Activated naive CD4-positive, alpha-beta T cell treated with anti-CD3 and anti-CD28 coated beads for 36 hours (primary cell): ENCODE results near the gene SYNPR. TPM values are rescaled to one million over a fixed set of nuclear protein-coding genes. Genes with fewer than 3 reads are reported as not detected.
"Not testable (repeated sequence)": the region's sequence is repeated elsewhere in the genome, so short reads cannot be mapped to it uniquely, and the experiment has no call there.

ENCODE experiments used
- CTCF ChIA-PET: fragments of 350-600 bp; sonication (Branson Sonifier 250); formaldehyde crosslinking; loops from one replicate; lab custom pipeline; 2021; ENCODE audit warnings: antibody characterized with exemption; lab: Charles Lee
- DNase-seq: peaks from one replicate; pipeline ENCODE4 v3.0.0-alpha.2; 2020
- H3K27ac Mint-ChIP-seq: one replicate; pipeline ENCODE4 v1.8.0; 2021; ENCODE audit warnings: mild to moderate bottlenecking, mixed read lengths
- H3K27me3 Mint-ChIP-seq: one replicate; pipeline ENCODE4 v1.8.0; 2021; ENCODE audit warnings: low read depth, mixed read lengths
- H3K36me3 Mint-ChIP-seq: one replicate; pipeline ENCODE4 v1.8.0; 2021; ENCODE audit warnings: low read depth, mixed read lengths
- H3K4me1 Mint-ChIP-seq: one replicate; pipeline ENCODE4 v1.8.0; 2021; ENCODE audit warnings: low read depth, mixed read lengths
- H3K4me3 Mint-ChIP-seq: one replicate; pipeline ENCODE4 v1.8.0; 2021; ENCODE audit warnings: mild to moderate bottlenecking, moderate library complexity, mixed read lengths
- H3K9me3 Mint-ChIP-seq: one replicate; pipeline ENCODE4 v1.8.0; 2021; ENCODE audit warnings: mixed read lengths
- intact Hi-C: fragments of 100-400 bp; cut with micrococcal nuclease; formaldehyde crosslinking; loops from one replicate; pipeline ENCODE4 v1.15.1; 2023
- total RNA-seq, 2 experiments: library from RNA; stranded (reverse); gene quantifications; one replicate each; pipeline ENCODE4 v1.2.3, GENCODE V29; 2021

SYNPR gene
- total RNA-seq, 2 experiments from 2014 or later: not detected

DNA sequence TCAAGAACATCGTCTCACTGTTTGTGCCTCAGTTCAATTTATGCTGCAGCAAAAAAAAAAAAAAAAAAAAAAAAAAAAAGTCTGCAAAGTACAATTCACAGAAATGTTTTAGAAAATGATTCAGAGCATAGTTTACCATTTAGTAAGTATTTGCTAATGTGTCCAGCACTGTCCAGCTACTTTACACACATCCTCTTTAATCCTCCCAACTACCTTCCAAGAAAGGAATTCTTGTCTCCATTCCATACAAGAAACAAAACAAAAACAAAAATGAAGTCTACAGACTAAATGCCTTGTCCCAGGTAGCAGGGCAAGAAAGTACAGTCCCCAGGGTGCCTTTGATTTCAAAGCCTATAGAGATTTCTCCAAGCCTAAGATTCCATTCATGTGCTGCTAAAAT, 335.5 kb downstream of the SYNPR start:
- intact Hi-C loops: no loop called here
- no peak overlapping the region for H3K27ac Mint-ChIP-seq
- H3K27me3 Mint-ChIP-seq: no peaks in the 10 kb centered on the region
- no peak for DNase-seq
- H3K4me3 Mint-ChIP-seq: no peak overlapping the region
- CTCF ChIA-PET: no interaction called here
- no peaks in the 10 kb centered on the region for H3K36me3 Mint-ChIP-seq
- peaks cover 2% of the 10 kb centered on the region for H3K9me3 Mint-ChIP-seq
- no peaks in the 10 kb centered on the region for H3K4me1 Mint-ChIP-seq

DNA sequence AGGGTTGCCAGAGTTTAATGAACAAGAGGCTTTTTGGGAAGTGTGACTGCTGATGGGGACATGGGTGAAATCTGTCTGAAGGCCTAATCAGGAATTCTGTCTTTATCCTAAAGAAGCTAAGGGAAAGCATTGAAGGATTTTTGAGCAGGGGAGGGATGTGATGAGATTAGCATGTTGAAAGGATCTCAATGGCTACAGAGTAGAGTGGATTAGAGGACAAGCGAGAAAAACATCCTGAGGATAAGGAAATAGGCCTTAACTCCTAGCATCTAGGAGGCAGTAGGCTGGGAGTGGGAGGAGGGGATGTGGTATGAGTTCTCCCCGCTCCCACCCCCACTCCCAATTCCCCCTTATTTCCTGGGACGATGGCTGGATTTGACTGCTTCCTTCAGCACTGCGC, 339.3 kb downstream of the SYNPR start:
- Mint-ChIP-seq H3K4me3 (no peak overlapping the region), H3K27me3 (peaks cover 4% of the 10 kb centered on the region), H3K27ac (no peak overlapping the region), H3K9me3 (peaks cover under 1% of the 10 kb centered on the region), H3K36me3 (no peaks in the 10 kb centered on the region), H3K4me1 (no peaks in the 10 kb centered on the region)
- intact Hi-C loops: no loop called here
- DNase-seq: no peak
- CTCF ChIA-PET: no interaction called here

DNA sequence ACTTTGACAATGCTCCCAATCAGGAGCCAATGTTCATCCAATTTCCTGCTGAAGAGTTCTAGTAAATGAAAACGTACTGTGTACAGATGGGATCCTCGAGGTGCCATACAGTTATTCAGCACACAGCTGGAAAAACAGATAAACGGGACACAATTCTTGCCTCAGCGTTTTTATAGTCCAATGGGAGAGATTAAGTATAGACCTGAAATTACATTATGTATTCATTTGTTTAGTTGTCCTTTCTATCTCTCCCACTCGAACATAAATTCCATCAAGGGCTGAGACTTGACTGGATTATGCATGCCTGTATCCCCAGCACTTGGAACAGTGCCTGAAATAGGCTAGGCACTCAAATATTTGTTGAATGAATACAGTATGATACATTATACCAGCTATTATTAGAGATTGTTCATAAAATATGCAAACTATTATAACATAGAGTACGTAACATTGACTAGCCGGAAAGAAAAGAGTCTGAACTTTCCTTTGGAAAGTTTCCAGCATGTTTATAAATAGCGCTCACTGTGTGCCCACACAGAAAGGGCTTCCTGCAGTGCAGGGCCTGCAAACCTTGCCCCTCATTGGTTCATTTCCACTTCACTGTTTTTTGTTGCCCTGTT, 346.9 kb downstream of the SYNPR start:
- intact Hi-C loops: no loop called here
- CTCF ChIA-PET: no interaction called here
- no peak for DNase-seq
- Mint-ChIP-seq H3K36me3 (no peaks in the 10 kb centered on the region), H3K9me3 (no peaks in the 10 kb centered on the region), H3K4me3 (no peak overlapping the region), H3K4me1 (no peaks in the 10 kb centered on the region), H3K27ac (no peak overlapping the region), H3K27me3 (peaks cover 2% of the 10 kb centered on the region)

DNA sequence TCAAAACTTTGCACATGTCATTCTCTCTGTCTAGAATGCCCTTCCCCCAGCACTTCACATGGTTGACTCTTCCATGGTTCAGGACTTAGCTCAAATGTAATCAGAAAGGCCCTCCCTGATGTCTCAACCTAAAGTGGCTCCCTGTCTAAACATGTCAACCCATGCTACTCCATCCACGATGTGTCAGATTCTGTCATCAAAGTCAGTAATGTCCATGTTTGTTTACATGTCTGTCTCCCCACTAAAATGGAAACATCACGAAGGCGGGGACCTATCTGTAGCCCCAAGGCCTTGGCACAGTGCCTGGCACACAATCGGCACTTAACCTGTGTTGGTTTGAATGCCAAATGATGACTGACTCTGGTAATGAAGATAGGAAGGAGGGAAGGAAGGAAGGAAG, 353.6 kb downstream of the SYNPR start:
- no peak for DNase-seq
- intact Hi-C loops: no loop called here
- Mint-ChIP-seq H3K27me3 (peaks cover 6% of the 10 kb centered on the region), H3K4me1 (no peaks in the 10 kb centered on the region), H3K9me3 (no peaks in the 10 kb centered on the region), H3K4me3 (no peak overlapping the region), H3K36me3 (no peaks in the 10 kb centered on the region), H3K27ac (no peak overlapping the region)
- CTCF ChIA-PET: no interaction called here

DNA sequence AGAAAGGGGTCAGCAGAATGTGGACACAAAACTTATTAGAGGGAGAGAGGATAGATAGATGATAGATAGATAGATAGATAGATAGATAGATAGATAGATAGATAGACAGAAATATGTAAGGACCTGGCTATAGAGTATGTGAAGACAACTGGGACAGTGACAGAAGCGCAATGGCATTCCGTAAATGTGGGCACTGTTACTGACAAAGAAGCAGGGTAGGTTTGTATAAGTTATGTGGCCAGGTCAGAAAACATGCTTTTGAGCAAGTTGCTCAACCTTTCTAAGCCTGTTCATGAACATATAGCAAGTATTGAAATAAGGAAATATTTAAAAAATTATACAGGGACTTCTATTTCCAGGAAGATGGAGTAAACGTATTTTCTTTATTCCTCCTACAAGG, 357.1 kb downstream of the SYNPR start:
- H3K9me3 Mint-ChIP-seq: peaks cover 4% of the 10 kb centered on the region
- H3K36me3 Mint-ChIP-seq: no peaks in the 10 kb centered on the region
- CTCF ChIA-PET: no interaction called here
- intact Hi-C loops: no loop called here
- H3K27me3 Mint-ChIP-seq: peaks cover 8% of the 10 kb centered on the region
- H3K4me1 Mint-ChIP-seq: no peaks in the 10 kb centered on the region
- no peak overlapping the region for H3K4me3 Mint-ChIP-seq
- H3K27ac Mint-ChIP-seq: no peak overlapping the region
- no peak for DNase-seq

DNA sequence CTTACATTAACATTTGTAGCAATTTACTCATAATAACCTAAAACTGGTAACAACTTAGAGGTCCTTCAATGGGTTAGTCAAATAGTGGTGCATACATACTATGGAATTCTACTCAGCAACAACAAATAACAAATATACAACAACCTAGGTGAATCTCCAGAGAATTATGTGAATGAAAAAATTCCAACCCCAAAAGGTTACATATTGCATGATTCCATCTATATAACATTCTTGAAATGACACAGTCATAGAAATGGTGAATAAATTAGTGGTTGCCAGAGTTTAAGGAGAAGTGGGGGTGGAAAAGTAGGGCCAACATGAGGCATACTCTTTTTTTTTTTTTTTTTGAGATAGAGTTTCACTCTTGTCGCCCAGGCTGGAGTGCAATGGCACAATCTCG, 361.7 kb downstream of the SYNPR start:
- no peak overlapping the region for H3K27ac Mint-ChIP-seq
- no peaks in the 10 kb centered on the region for H3K36me3 Mint-ChIP-seq
- CTCF ChIA-PET: no interaction called here
- no peak for DNase-seq
- no peak overlapping the region for H3K4me3 Mint-ChIP-seq
- H3K9me3 Mint-ChIP-seq: peaks cover 10% of the 10 kb centered on the region
- peaks cover 12% of the 10 kb centered on the region for H3K27me3 Mint-ChIP-seq
- no peaks in the 10 kb centered on the region for H3K4me1 Mint-ChIP-seq
- intact Hi-C loops: no loop called here

DNA sequence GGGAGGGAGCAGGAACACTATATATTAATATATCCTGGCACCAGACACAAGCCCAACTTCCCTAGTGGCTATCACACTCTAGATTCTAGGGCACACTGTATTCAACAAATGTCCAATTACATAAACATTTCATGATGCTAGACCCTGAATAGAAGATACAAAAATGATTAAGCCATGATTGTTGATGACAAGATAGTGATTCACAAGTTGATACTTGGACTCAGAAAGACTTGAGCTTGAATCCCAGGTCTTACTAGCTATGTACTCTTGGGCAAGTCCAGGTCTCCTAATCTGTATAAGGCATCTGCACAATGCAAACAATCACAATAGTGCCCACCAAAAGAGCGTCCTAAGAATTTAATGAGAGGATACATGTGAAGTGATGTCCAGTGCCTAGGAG, 364.4 kb downstream of the SYNPR start:
- DNase-seq: no peak
- Mint-ChIP-seq H3K4me3 (no peak overlapping the region), H3K27me3 (peaks cover 12% of the 10 kb centered on the region), H3K27ac (no peak overlapping the region), H3K4me1 (no peaks in the 10 kb centered on the region), H3K9me3 (peaks cover 10% of the 10 kb centered on the region), H3K36me3 (no peaks in the 10 kb centered on the region)
- intact Hi-C loops: no loop called here
- CTCF ChIA-PET: no interaction called here

DNA sequence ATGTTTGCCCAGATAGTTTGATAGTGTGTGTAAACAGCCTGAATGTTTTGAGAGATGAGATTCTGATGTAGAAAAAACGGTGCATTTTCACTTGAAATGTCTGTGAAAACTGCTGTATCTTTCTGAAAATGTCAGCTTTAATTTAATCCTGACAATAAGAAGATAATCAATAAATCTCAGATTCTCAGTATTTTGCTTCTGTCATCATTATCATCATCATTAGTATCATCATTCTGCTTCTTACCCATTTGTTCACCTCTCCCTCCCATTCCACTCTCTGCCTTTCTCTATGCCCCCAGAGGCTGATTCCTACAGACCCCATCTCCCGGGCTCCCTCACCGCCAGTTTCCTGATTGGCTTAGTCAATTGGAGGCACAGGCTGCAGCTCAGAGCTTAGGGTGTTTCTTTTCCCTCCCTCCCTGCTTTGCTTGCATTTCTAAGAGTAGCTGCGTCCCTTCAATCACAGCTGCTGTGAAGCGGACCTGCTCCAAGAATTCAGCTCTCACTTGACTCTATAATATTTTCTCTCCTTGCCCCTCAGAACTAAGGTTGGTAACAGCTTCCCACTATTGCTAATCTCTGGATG, 366.2 kb downstream of the SYNPR start:
- H3K4me3 Mint-ChIP-seq: no peak overlapping the region
- CTCF ChIA-PET: no interaction called here
- H3K27me3 Mint-ChIP-seq: peaks cover 10% of the 10 kb centered on the region
- intact Hi-C loops: no loop called here
- H3K36me3 Mint-ChIP-seq: no peaks in the 10 kb centered on the region
- DNase-seq: no peak
- peaks cover 7% of the 10 kb centered on the region for H3K9me3 Mint-ChIP-seq
- no peaks in the 10 kb centered on the region for H3K4me1 Mint-ChIP-seq
- H3K27ac Mint-ChIP-seq: no peak overlapping the region

DNA sequence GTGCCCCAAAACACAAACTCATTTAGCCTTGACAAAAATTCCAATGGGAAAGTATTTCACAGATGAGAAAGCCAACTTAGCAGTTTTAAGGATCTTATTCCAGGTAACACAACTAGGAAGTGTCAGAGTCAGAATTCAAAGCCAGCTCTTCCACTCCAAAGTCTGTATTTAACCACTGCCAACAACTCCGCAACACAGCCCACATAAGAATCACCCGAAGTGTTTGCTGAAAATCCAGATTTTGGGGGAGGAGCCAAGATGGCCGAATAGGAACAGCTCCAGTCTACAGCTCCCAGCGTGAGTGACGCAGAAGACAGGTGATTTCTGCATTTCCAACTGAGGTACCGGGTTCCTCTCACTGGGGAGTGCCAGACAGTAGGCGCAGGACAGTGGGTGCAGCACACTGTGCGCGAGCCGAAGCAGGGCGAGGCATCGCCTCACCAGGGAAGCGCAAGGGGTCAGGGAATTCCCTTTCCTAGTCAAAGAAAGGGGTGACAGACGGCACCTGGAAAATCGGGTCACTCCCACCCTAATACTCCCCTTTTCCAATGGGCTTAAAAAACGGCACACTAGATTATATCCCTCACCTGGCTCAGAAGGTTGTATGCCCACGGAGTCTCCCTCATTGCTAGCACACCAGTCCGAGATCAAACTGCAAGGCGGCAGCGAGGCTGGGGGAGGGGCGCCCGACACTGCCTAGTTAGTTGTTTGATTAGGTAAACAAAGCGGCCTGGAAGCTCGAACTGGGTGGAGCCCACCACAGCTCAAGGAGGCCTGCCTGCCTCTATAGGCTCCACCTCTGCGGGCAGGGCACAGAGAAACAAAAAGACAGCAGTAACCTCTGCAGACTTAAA, 367.0 kb downstream of the SYNPR start:
- H3K9me3 Mint-ChIP-seq, H3K27ac Mint-ChIP-seq, H3K36me3 Mint-ChIP-seq, H3K4me3 Mint-ChIP-seq, H3K4me1 Mint-ChIP-seq, DNase-seq, CTCF ChIA-PET, intact Hi-C loops: not testable (repeated sequence)
- H3K27me3 Mint-ChIP-seq: peaks cover 10% of the 10 kb centered on the region

DNA sequence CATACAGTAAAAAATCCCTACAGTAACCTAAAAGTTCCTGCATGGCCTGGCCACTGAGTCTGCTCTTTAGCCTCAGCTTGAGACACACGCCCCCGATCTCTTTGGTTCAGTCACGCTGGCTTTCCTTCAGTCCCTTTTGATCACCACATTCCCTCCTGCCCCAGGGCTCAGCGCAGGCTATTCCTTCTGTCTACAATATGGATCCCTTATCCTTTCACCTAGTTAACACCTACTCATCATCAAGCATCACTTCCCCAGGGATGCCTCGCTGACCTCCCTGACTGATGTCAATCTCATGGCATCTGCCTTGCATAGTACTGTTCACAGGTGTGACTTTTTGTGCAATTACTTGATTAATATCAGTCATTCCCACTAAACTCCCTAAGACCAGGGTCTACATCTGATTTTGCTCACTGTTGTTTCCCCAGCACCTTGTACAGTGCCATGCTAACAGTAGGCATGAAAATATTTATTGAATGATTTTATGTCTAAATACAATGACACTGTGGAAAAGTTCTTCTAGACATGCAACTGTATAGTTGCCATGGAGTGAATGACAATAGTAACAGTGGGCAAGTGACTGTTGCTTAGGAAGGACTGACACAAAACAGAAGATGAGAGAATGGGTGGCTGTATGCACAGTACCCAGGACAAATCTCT, 374.1 kb downstream of the SYNPR start, which contains the start of gene SNTN:
Gene SNTN, plus strand, starts transcription at position 610 of the 660 bp plus-strand sequence. Its CDS starts 13 bp downstream, at position 623.
- Mint-ChIP-seq H3K4me3 (no peak within 1 kb of the TSS), H3K36me3 (no peaks in the 10 kb centered on the region), H3K9me3 (peaks cover 1% of the 10 kb centered on the region), H3K4me1 (no peaks in the 10 kb centered on the region), H3K27me3 (no peaks in the 10 kb centered on the region), H3K27ac (no peak within 1 kb of the TSS)
- intact Hi-C loops: no loop called here
- CTCF ChIA-PET: no interaction called here
- DNase-seq: no peak

DNA sequence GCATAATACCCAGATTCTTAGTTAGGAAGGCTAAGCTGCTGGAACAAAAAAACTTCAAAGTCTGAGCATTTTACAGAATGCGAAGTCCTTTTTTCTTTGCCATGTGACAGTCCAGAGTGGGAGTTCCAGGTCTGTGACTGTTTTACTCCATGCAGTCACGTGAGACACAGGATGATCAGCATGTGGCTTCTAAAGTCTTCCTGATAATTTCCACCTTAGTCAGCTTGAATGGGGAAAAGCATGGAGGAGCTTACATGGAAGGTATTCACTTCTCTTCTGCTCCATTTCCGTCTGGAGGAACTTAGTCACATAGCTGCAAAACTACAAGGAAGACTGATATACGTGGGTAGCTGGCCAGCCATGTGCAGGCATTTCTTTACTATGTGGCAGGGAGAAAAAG, 376.1 kb downstream of the SYNPR start:
- Mint-ChIP-seq H3K27ac (no peak overlapping the region), H3K36me3 (no peaks in the 10 kb centered on the region), H3K4me3 (no peak overlapping the region), H3K4me1 (no peaks in the 10 kb centered on the region), H3K9me3 (no peaks in the 10 kb centered on the region), H3K27me3 (no peaks in the 10 kb centered on the region)
- CTCF ChIA-PET: no interaction called here
- intact Hi-C loops: no loop called here
- DNase-seq: no peak

DNA sequence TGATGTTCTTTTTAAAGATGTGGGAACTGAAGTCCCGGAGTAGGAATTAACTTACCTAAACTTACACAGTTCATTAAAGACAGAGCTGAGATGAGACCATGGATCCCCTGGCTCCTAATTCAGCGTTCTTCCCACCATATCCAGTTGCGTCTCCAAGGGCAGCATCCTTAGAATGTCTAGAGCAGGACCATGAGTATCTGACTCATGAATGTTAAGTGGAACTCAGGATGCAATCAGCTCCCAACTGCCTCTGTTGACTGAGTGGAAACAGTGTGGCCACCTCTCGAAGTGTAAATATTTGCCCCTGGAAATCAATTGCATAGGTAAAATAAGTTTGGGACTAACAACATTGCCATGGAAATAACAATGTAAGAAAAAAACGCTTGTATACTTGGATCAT, 376.8 kb downstream of the SYNPR start:
- no peak for DNase-seq
- Mint-ChIP-seq H3K9me3 (no peaks in the 10 kb centered on the region), H3K4me1 (no peaks in the 10 kb centered on the region), H3K27ac (no peak overlapping the region), H3K36me3 (no peaks in the 10 kb centered on the region), H3K27me3 (no peaks in the 10 kb centered on the region), H3K4me3 (no peak overlapping the region)
- CTCF ChIA-PET: no interaction called here
- intact Hi-C loops: no loop called here
